GM12875 (cell line): ENCODE results near the gene ACACB.

ENCODE experiments used
- H3K4me3 ChIP-seq: one replicate; pipeline ENCODE4 v1.5.1; 2011; ENCODE audit warnings: low read depth, low read length, control low read depth
- CTCF ChIP-seq: IDR thresholded peaks from 2 replicates; pipeline ENCODE4 v1.5.1; 2011; ENCODE audit warnings: low read depth, mild to moderate bottlenecking, control low read depth, inconsistent platforms, low read length, moderate library complexity, borderline replicate concordance; ENCODE audit not compliant: insufficient read depth

The ACACB gene

GRCh38 chr12:109154451-109155438 is 38.4 kb downstream of the ACACB start:
- H3K4me3 ChIP-seq, result peak overlapping the region; percentile 57
- no peak for TF ChIP-seq CTCF

GRCh38 chr12:109156036-109156435 is 39.6 kb downstream of the ACACB start:
- H3K4me3 ChIP-seq, result no peak overlapping the region
- TF ChIP-seq CTCF, result no peak

GRCh38 chr12:109156586-109156985 is 40.2 kb downstream of the ACACB start:
- H3K4me3 ChIP-seq, result no peak overlapping the region
- TF ChIP-seq CTCF, result no peak

- TF ChIP-seq CTCF, result no peak
- H3K4me3 ChIP-seq, result no peak overlapping the region
Measured at GRCh38 chr12:109157986-109158385, 41.6 kb downstream of the ACACB start.

- no peak overlapping the region for H3K4me3 ChIP-seq
- TF ChIP-seq CTCF, result no peak
Measured at GRCh38 chr12:109160433-109160832, 44.0 kb downstream of the ACACB start.

- TF ChIP-seq CTCF, result no peak
- no peak overlapping the region for H3K4me3 ChIP-seq
Measured at GRCh38 chr12:109160873-109161272, 44.5 kb downstream of the ACACB start.

- H3K4me3 ChIP-seq, result no peak overlapping the region
- no peak for TF ChIP-seq CTCF
Measured at GRCh38 chr12:109162551-109162950, 46.2 kb downstream of the ACACB start.
